GM21390 (cell line): ENCODE measurements around the gene ATP8A2.
"Not testable (repeated sequence)": the region's sequence is repeated elsewhere in the genome, so short reads cannot be mapped to it uniquely, and the experiment has no call there.

Source experiments
- ATAC-seq: cut with Tn5 transposase; IDR thresholded peaks from one replicate; pipeline ENCODE4 v1.9.1; 2021; ENCODE audit not compliant: unreplicated experiment

Gene ATP8A2

DNA sequence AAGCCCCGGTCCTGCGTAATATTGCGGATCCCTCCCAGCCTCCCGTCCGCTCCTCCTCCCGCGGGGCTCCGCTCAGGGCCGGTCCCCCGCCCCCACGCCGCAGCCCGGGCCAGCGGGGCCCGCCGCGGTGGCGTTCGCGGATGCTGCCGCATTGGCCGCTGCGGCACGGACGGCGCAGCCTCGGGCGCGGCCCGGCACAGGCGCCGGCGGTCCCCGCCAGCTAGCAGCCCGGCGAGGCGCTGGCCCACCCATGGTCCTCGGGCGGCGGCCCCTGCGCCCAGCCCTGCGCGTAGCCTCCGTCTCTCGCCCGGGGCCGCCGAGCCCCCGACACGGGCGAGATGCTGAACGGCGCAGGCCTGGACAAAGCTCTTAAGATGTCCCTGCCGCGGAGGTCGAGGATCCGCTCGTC lies at the start of gene ATP8A2:
TSS of gene ATP8A2 (plus strand) at position 100 of the 409 bp plus-strand sequence. CDS start at position 339, 239 bp downstream.
- ATAC-seq, result no peak

DNA sequence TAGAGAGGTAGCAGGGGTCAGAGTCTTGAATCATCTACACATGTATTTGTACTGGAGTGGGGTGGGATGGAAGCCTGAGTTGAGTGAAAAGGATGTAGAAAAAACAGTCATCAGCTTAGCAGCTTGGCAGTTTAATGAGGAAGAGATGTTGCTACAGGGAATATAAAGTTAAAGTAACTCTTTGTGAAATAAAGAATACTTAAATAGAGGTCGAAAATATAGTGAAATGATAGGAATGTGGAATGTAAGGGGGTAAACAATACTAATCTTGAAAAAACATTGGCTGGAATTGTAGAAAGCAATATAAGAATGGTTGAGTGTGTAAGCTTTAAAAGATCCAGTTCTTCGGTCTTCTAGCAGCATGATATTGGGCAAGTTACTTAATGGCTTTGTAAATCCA lies 47.7 kb upstream of the ATP8A2 start:
- no peak for ATAC-seq

DNA sequence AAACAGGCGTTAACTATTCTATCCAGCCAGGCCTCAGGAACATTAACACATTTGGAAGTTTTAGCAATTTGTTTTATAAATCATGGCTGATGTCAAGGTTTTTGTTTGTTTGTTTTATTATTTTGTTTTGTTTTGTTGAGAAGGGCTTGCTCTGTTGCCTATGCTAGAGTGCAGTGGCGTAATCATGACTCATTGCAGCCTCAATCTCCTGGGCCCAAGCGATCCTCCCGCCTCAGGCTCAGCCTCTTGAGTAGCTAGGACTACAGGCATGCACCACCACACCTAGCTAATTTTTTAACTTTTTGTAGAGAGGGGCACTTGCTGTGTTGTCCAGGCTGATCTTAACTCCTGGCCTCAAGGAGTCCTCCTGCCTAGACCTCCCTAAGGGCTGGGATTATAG lies 42.1 kb upstream of the ATP8A2 start:
- no peak for ATAC-seq

DNA sequence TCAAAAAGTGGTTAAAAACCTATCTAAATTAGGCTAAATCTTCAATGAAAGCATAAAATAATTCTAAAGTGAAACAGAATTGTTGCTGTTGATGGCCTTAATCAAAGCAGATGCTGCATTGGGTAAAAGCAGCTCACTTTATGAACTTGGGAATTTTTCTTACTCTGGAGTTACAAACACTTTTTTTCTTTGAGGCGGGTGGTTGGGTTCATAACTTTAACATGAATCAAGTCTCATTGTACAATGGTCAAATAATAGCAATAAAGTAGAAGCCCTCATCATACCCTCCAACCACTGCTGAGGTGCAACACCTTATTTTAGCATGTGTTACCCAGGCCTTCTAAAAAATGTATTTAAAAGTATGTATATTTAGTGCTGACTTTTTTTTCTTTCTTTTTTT lies 41.2 kb upstream of the ATP8A2 start:
- ATAC-seq, result no peak

DNA sequence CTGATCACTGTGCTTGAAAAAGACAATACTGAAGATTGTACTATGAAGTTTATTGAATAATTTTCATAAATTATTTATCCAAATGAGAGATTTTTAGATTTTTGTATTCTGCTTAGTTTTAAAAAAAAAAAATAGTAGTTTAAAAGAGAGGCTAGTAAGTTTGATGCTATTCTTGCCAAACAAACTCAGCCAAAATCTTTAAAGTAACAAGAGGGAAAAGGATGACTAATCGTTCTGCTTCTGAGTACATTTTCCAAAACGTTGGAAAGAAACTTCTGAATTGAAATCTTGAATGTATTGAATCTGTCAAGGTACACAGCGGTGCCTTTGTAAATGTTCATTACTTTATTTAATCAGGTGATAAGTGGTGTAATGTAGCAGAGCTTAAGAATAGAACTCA lies 35.9 kb upstream of the ATP8A2 start:
- ATAC-seq, result no peak

DNA sequence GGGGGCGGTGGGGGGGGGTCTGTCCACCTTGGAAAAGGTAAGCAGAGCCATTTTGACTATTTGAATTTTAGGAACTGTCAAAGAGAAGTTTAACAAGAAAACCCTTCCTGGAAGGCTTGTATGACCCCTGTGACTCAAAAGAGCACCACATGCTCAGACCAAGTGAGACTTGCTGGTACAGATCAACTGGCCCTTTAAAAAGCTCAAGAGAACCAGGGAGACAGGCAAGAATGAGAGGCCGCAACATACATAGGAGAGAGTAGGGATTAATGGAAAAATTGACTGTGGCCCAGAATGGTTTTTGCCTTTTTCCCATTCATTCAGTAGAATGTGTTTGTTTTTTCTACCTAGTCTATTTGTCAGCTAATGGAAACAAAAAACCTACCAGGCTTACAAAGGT lies 26.2 kb upstream of the ATP8A2 start:
- no peak for ATAC-seq

DNA sequence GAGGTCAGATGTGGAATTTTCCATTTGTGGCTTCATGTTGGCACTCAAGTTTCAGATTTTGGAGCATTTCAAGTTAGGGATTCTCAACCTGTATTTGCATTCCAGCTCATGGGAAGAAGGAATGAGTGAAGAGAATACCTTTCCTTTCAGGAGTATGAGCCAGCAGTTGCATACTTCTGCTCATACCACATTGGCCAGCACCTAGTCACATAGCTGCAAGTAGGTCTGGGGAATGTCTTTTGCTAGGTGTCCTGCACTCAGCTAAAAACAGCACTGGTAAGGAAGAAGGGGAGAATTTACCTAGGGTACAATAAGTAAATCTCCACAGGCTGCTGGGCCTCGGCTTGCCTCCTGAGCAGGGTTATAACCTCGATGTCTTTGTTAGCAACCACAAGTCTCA lies 24.6 kb upstream of the ATP8A2 start:
- ATAC-seq, result no peak

DNA sequence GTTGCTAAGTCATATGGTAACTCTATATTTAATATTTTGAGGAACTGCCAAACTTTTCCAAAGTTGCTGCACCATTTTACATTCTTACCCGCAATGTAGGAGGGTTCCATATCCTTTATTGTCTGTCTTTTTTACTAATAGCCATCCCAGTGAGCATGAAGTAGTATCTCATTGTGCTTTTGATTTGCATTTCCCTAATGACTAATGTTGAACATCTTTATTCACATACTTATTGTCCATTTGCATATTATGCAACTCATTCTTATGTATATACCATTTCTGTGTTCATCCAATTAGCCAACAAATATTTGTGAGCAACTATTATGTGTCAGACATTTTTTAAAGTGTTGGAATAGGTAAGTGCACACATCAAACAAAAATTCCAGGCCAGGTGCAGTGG lies 20.4 kb upstream of the ATP8A2 start:
- no peak for ATAC-seq

DNA sequence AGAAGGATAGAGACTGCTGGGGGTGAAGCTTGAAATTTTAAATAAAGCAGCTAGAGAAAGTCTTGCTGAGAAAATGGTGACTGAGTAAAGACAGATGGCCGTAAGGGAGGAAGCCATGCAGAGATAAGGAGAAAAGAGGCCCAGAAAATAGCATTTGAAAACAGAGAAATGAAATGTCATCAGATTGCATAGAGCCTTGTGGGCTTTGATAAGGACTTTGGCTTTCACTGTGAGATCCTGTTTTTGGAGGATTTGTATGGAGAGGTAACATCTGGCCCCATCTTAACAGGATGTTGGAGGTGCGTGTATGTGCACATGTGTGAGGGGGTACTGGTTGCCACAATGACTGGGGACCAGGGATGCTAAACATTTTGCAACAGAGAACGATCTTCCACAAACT lies 19.5 kb upstream of the ATP8A2 start:
- ATAC-seq, result no peak

DNA sequence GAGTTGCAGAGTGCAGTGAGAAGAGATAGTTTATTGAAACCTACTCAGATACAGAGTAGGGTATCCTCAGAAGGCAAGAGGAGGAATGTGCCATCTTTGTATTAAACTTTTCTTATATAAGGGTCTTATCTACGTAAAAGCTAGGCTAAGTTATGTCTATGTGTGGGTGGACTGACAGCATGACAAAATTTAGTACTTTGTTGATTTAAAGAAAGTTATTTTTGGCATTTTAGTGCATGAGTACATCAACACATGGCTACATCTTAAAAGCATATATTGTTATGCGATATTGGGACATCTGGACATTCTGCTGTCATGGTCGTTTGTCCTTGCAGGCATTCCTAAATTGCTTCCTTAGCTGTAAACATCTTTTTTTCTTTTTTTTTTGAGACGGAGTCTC lies 19.0 kb upstream of the ATP8A2 start:
- no peak for ATAC-seq

DNA sequence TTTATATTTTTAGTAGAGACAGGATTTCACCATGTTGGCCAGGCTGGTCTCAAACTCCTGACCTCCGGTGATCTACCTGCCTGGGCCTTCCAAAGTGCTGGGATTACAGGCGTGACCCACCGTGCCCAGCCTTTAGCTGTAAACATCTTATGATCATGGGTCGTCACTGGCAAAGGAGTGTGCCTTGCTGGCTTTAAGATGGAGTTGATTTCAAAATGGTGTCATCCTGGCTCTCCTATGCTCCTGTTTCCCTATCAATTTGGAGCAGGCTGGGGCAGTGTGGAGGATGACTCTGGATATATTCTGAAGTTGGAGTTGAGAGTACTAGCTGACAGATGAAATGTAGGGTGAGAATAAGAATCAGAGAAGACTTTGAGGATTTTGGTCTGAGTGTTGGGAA lies 18.4 kb upstream of the ATP8A2 start:
- ATAC-seq, result no peak

DNA sequence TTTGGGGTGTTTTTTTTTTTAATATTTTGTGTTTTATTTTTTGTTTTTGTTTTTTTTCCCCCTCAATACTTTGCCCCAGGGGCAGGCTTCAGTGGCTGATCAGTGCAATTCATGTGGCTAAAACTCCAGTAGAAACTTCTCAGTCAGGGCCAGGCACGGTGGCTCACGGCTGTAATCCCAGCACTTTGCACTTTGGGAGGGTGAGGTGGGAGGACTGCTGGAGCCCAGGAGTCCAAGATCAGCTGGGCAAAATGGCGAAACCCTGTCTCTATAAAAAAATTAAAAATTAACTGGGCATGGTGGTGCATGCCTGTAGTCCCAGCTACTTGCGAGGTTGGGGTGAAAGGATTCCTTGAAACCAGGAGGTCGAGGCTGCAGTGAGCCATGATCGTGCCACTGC lies 17.4 kb upstream of the ATP8A2 start:
- ATAC-seq, result no peak

DNA sequence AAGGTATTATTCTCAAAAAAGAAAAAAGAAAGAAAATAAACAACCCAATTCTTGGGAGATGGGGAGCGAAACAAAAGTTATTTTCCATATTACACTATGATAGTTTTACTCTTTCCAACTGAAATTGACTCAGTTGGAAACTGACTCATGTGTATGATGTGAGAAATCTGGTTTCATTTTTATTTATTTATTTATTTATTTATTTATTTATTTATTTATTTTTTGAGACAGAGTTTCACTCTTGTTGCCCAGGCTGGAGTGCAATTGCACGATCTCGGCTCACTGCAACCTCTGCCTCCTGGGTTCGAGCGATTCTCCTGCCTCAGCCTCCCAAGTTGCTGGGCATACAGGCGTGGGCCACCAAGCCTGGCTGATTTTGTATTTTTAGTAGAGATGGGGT lies 11.3 kb upstream of the ATP8A2 start:
- ATAC-seq, result not testable (repeated sequence)

DNA sequence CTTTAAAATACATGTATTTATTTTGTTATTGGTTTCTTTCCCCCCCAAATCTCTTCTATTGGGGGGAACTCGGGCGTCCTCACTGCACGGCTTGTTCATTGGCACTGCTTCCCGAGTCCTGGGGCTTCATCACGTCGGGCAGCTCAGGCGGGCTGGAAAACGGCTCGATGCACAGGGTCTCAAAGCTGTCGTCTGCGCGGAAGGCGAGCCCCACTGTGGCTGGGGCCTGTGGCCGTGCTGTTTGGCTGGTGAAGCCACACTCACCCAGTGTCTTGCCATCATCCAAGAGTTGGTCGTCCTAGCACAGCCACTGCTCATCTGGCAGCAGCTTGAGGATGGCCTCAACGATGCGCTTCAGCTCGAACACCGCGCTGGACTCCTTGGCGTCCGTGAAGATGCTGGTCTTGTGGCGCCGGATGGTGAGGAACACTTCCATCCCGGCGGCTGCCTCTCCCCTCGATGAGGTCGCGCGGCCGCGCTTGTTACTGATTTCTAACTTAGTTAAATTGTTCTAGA lies 6.0 kb upstream of the ATP8A2 start:
- ATAC-seq, result no peak

DNA sequence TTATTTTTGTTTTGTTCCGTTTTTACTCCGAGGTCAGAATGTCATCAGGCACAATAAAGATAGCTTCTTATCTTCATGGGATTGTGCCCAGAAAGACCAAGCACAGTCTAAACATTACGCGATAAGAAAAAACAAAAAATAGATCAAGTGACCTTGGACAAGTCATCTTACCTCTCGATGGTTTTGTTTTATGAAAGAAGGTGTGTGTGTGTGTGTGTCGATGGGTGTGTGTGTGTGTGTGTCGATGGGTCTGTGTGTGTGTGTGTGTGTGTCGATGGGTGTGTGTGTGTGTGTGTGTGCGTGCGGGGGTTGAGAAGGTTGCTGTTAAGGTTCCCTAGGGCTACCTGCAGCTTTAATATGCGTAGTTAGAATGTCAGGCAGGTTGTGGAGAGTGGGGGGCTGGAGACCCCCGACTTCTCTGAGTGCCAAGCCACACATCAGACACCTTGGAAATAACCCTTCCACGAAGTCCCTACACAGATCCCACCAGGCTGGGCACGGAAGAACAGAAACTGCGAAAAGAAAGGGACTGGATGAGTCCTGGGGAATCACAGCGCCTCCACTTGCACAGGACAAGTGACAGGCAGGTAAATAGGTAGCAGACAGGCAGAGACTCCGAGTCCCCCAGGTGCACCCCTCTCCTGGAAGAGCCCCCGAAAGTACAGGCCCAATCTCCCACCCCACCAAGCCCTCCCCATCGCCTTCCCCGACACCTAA lies 458 bp upstream of the ATP8A2 start:
- no peak for ATAC-seq

DNA sequence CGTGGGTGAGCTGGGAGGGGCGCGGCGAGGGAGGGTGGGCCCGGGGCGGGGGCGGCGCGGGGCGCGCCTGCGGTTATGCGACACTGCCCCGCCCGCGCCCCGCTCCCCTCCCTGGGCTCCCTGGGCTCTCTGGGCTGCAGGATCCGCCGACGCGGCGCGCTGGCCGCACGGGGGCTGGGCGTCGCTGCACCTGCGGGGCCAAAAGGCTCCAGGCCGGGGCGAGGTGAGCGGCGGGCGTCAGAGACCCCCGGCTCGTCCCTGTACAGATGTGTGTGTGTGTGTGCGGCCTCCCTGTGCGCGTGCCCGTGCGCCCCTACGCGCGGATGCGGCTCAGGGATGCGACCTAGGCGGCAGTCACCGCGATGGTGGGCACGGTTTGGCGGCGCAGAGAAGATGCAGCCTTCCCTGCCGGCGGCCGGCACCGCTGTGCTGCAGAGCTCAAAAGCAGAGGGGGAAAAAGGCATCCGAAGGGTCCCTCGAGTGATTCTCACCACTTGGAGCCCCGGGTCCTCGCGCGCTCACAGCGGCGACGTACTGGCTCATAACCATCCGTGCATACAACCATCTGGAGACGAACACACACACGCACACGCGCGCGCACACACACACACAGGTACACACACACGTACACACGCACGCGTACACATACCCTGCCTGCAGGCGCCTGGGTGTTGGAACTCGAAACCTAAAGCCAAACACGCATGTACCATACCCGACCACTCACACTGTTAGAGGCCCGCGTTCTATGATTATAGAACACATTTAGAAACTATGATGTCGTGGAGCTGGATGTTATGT lies 709 bp downstream of the ATP8A2 start:
- no peak for ATAC-seq

DNA sequence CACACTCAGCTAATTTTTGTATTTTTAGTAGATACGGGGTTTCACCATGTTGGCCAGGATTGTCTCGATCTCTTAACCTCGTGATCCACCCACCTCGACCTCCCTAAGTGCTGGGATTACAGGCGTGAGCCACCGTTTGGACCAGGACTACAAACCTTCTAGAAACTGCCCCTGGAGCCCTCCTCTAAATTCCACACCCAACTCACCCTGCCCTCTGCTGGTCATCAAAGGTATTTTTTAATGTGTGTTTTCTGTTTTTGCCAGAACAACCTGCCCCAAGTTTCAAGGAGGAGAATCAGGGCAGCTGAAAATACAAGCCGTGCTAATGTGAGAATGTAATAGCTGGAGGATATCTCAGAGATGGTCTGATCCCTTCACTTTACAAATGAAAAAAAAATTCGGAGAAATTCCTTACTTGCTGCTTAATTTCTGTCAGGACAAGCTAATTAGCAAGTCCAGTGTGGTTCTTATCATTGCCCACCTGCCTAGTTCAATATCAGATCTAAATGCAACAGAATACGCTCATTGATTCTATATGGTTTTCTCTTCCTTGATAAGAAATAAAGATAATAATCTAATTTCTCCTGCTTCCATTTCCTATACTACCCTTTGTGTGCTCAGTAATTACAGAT lies 4.1 kb downstream of the ATP8A2 start:
- no peak for ATAC-seq

DNA sequence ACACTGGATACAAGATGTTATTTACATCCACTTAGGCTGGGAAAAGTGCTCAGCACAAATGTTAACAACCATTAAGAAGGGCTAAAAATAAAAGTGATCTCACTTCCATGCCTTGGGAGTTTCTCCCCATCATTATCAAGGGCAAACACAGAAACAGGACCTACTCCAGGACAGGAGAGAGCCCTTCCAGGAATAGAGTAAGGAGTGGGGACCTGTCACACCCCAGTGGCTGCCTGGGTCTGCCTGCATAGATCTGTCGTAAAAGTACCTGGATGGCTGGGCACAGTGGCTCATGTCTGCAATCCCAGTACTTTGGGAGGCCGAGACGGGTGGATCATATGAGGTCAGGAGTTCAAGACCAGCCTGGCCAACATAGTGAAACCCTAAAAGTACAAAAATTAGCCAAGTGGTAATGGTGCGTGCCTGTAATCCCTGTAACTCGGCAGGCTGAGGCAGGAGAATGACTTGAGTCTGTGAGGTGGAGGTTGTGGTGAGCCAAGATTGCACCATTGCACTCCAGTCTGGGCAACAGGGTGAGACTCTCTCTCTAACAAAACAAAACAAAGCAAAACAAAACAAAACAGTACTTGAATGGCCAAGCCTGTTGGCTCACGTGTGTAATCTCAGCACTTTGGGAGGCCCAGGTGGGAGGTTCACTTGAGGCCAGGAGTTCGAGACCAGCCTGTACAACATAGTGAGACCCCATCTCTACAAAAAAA lies 5.6 kb downstream of the ATP8A2 start:
- ATAC-seq, result no peak

DNA sequence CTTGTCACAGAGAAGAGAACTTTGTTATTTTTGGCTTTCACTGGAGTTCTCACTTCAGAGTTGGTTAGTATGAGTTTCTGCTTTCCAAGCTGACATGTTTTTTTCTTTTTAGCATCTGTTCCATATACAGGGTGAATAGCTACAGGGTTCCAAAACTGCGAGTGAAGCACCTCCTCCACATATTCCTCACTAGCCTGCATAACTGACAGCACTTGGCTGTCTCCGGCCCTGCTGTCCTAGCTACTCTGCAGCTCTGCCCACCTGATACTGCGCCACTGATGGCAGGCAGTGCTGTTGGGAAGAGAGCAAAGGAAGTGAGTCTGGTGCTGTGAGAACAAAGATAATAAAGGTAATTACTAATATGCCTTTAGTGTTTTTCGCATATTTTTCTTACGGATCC lies 6.8 kb downstream of the ATP8A2 start:
- ATAC-seq, result no peak

DNA sequence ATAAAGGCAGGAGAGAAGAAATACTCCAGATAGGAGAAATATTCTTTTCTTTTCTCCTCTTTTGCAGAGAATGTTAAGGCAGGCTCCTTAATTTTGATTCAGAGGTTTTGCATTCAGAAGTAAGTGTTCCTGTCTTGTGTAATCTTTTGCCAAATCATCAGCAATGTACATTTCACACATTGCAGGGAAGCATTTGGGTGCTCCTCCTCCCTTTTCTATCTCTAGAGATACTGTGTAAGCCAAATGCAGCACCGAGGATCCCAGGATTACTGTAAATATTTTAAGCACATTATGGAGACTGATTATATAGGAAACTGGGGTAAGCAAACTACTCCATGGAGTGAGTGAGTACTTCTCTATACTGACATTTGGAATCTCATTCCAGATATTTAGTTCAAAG lies 7.2 kb downstream of the ATP8A2 start:
- no peak for ATAC-seq

DNA sequence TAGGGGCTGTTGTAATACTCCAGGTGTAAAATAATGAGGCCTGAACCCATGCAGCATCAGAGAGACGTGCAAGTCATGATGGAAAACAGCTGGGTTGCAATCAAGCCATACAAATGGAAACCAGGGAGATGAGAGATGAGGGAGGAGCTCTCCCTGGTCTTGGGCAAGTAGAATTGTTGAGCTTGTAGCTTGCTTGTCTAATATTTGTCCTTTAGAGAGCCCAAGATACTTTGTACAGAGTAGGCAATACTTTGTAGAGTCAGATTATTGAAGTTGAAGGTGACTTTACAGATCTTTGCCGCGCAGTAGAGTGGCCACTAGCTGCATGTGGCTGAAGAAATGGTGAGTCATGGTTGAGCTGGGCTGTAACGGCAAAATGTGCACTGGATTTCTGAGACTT lies 8.3 kb downstream of the ATP8A2 start:
- no peak for ATAC-seq
